ENCODE data around the gene FAM217B. TPM values are rescaled to one million over a fixed set of nuclear protein-coding genes. Genes with fewer than 3 reads are reported as not detected.

The FAM217B gene
- polyA plus RNA-seq, 1 donor from 2014 or later = 15.1 TPM

DNA sequence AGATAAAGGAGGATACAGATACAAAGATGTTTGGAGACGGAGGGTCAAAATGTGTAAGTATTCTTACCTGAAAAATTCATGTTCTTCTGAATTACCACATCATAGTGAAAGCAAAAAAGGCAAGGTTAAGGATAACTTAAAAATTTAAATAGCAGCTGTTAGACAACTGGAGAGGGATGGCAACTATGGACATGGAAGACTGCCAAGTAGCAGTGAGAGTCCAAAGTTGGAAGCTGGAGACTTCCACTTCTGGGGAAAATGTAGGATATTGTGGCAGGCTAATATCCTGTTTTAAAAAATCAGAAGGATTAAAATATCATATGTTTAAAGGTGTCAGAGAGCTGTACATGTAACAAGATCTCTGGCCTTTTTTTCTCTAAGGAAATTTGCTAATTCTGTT, 36.6 kb upstream of the FAM217B start:
- Histone ChIP-seq H3K79me2 (replicated peaks; ENCODE audit: insufficient read depth, low read length) (no peaks in the 10 kb centered on the region), H3K9me3 (ENCODE audit: low read length) (no peaks in the 10 kb centered on the region), H3K36me3 (ENCODE audit: insufficient read depth, low read length) (no peaks in the 10 kb centered on the region), H3K9ac (ENCODE audit: low read length) (no peak overlapping the region), H3K4me2 (ENCODE audit: low read length) (no peak overlapping the region), H4K20me1 (ENCODE audit: insufficient read depth) (no peaks in the 10 kb centered on the region), H3K9me2 (ENCODE audit: insufficient read depth, low read length) (no peaks in the 10 kb centered on the region), H2AFZ (ENCODE audit: low read depth, low read length) (no peak overlapping the region), H3F3A (ENCODE audit: insufficient read depth, low read length, poor library complexity, severe bottlenecking) (no peaks in the 10 kb centered on the region), H3K27ac (ENCODE audit: low read length) (no peak overlapping the region), H3K4me3 (ENCODE audit: low read length) (no peak overlapping the region), H3K27me3 (ENCODE audit: insufficient read depth, low read depth, low read length) (no peaks in the 10 kb centered on the region)
- TF ChIP-seq SMC3 (conservative IDR thresholded peaks at IDR 0.05; ENCODE audit: poor library complexity) = no peak
- TF ChIP-seq POLR2AphosphoS5 (IDR thresholded peaks at IDR 0.05) = no peak

DNA sequence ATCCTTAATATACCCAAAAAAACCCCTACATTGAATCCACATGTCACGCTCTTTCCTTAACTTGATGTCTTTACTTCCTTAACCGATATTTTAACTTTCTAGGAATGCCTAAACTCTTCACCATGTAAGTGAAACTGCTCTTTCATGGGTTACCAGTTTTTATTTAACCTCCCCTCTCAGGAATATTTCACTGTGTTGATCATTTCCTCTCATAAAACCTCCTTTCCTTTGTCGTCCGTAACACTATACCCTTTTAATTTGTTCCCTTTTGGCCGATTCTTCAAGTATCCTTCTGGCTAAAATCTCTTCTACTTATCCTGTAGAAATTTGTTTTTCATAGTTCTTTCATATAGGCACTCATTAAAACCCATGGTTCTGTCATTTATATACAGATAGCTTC, 31.3 kb upstream of the FAM217B start:
- Histone ChIP-seq H3K79me2 (replicated peaks; ENCODE audit: insufficient read depth, low read length) (no peaks in the 10 kb centered on the region), H4K20me1 (ENCODE audit: insufficient read depth) (no peaks in the 10 kb centered on the region), H3K4me2 (ENCODE audit: low read length) (no peak overlapping the region), H3K9ac (ENCODE audit: low read length) (no peak overlapping the region), H3F3A (ENCODE audit: insufficient read depth, low read length, poor library complexity, severe bottlenecking) (no peaks in the 10 kb centered on the region), H3K9me2 (ENCODE audit: insufficient read depth, low read length) (no peaks in the 10 kb centered on the region), H3K27ac (ENCODE audit: low read length) (no peak overlapping the region), H3K27me3 (ENCODE audit: insufficient read depth, low read depth, low read length) (no peaks in the 10 kb centered on the region), H3K4me3 (ENCODE audit: low read length) (no peak overlapping the region), H3K36me3 (ENCODE audit: insufficient read depth, low read length) (no peaks in the 10 kb centered on the region), H3K9me3 (ENCODE audit: low read length) (no peaks in the 10 kb centered on the region), H2AFZ (ENCODE audit: low read depth, low read length) (no peak overlapping the region)
- no peak for TF ChIP-seq RAD21 (conservative IDR thresholded peaks at IDR 0.05)
- TF ChIP-seq SMC3 (conservative IDR thresholded peaks at IDR 0.05; ENCODE audit: poor library complexity) = no peak

- H3K36me3 ChIP-seq (ENCODE audit: insufficient read depth, low read length) = no peaks in the 10 kb centered on the region
- TF ChIP-seq EP300 (conservative IDR thresholded peaks at IDR 0.05; ENCODE audit: poor library complexity, severe bottlenecking) (no peak), POLR2AphosphoS5 (IDR thresholded peaks at IDR 0.05) (no peak), TAF1 (IDR thresholded peaks at IDR 0.05; ENCODE audit: low read depth) (no peak), RAD21 (conservative IDR thresholded peaks at IDR 0.05) (no peak), CTCF (IDR thresholded peaks at IDR 0.05; ENCODE audit: poor library complexity, severe bottlenecking) (no peak), EZH2 (IDR thresholded peaks at IDR 0.05; ENCODE audit: borderline replicate concordance, insufficient read depth, low read length, poor library complexity, severe bottlenecking) (no peak), MXI1 (conservative IDR thresholded peaks at IDR 0.05; ENCODE audit: poor library complexity, severe bottlenecking) (no peak), SMC3 (conservative IDR thresholded peaks at IDR 0.05; ENCODE audit: poor library complexity) (no peak)
- TF ChIP-seq, protein P1, sequence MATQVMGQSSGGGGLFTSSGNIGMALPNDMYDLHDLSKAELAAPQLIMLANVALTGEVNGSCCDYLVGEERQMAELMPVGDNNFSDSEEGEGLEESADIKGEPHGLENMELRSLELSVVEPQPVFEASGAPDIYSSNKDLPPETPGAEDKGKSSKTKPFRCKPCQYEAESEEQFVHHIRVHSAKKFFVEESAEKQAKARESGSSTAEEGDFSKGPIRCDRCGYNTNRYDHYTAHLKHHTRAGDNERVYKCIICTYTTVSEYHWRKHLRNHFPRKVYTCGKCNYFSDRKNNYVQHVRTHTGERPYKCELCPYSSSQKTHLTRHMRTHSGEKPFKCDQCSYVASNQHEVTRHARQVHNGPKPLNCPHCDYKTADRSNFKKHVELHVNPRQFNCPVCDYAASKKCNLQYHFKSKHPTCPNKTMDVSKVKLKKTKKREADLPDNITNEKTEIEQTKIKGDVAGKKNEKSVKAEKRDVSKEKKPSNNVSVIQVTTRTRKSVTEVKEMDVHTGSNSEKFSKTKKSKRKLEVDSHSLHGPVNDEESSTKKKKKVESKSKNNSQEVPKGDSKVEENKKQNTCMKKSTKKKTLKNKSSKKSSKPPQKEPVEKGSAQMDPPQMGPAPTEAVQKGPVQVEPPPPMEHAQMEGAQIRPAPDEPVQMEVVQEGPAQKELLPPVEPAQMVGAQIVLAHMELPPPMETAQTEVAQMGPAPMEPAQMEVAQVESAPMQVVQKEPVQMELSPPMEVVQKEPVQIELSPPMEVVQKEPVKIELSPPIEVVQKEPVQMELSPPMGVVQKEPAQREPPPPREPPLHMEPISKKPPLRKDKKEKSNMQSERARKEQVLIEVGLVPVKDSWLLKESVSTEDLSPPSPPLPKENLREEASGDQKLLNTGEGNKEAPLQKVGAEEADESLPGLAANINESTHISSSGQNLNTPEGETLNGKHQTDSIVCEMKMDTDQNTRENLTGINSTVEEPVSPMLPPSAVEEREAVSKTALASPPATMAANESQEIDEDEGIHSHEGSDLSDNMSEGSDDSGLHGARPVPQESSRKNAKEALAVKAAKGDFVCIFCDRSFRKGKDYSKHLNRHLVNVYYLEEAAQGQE (IDR thresholded peaks at IDR 0.05; ENCODE audit: borderline replicate concordance) = no peak
- H3K27ac ChIP-seq (ENCODE audit: low read length) = no peak overlapping the region
- no peaks in the 10 kb centered on the region for H3K9me2 ChIP-seq (ENCODE audit: insufficient read depth, low read length)
- H3F3A ChIP-seq (ENCODE audit: insufficient read depth, low read length, poor library complexity, severe bottlenecking) = no peaks in the 10 kb centered on the region
- no peak overlapping the region for H2AFZ ChIP-seq (ENCODE audit: low read depth, low read length)
- no peak overlapping the region for H3K4me2 ChIP-seq (ENCODE audit: low read length)
- H3K9me3 ChIP-seq (ENCODE audit: low read length) = no peaks in the 10 kb centered on the region
- H4K20me1 ChIP-seq (ENCODE audit: insufficient read depth) = no peaks in the 10 kb centered on the region
- no peak overlapping the region for H3K9ac ChIP-seq (ENCODE audit: low read length)
- H3K27me3 ChIP-seq (ENCODE audit: insufficient read depth, low read depth, low read length) = no peaks in the 10 kb centered on the region
- no peak overlapping the region for H3K4me3 ChIP-seq (ENCODE audit: low read length)
- no peaks in the 10 kb centered on the region for H3K79me2 ChIP-seq (replicated peaks; ENCODE audit: insufficient read depth, low read length)
Measured at GRCh38 chr20:59911041-59911440, 29.1 kb upstream of the FAM217B start.
